OCI-LY3 (cell line): ENCODE measurements around the gene COL1A2.

Experiments used
- EZH2phosphoT487 ChIP-seq: fragments of 200-600 bp; shearing (Covaris generic); IDR thresholded peaks from 2 replicates; pipeline ENCODE4 v1.6.1; 2018; ENCODE audit warnings: antibody characterized with exemption, mixed run types, low read depth
- TF ChIP-seq, protein P1 (sequence below): fragments of 200-600, 300-600 bp; sonication (generic); IDR thresholded peaks from 2 replicates; pipeline ENCODE4 v1.5.1; 2014; ENCODE audit warnings: antibody characterized with exemption, low read length, low read depth

DNA sequence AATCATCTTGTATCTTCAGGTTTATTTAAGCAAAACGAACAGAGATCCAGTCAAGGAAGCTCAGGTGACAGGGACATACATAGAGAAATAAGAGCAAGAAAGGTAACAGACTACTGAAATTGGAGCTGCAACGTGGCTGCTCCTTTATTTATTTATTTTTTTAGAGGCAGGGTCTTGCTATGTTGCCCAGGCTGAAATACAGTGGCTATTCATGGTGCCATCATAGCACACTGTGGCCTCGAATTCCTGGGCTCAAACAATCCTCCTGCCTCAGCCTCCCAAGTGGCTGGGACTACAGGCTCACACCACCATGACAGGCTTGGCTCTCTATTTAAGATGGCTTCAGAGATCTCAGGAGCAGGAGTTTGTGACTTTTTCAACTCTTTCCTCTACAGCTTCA lies 46.4 kb downstream of the COL1A2 start:
- TF ChIP-seq, protein P1, sequence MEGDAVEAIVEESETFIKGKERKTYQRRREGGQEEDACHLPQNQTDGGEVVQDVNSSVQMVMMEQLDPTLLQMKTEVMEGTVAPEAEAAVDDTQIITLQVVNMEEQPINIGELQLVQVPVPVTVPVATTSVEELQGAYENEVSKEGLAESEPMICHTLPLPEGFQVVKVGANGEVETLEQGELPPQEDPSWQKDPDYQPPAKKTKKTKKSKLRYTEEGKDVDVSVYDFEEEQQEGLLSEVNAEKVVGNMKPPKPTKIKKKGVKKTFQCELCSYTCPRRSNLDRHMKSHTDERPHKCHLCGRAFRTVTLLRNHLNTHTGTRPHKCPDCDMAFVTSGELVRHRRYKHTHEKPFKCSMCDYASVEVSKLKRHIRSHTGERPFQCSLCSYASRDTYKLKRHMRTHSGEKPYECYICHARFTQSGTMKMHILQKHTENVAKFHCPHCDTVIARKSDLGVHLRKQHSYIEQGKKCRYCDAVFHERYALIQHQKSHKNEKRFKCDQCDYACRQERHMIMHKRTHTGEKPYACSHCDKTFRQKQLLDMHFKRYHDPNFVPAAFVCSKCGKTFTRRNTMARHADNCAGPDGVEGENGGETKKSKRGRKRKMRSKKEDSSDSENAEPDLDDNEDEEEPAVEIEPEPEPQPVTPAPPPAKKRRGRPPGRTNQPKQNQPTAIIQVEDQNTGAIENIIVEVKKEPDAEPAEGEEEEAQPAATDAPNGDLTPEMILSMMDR, result no peak
- no peak for TF ChIP-seq EZH2phosphoT487
